Fibroblast of gingiva (primary cell): Measurements from ENCODE around the gene KIF16B.
"Not testable (repeated sequence)": the region's sequence is repeated elsewhere in the genome, so short reads cannot be mapped to it uniquely, and the experiment has no call there.

ENCODE experiments used
- DNase-seq: peaks from one replicate; pipeline ENCODE4 v3.0.0-alpha.2; 2011; ENCODE audit warnings: low read depth

The KIF16B gene

DNA sequence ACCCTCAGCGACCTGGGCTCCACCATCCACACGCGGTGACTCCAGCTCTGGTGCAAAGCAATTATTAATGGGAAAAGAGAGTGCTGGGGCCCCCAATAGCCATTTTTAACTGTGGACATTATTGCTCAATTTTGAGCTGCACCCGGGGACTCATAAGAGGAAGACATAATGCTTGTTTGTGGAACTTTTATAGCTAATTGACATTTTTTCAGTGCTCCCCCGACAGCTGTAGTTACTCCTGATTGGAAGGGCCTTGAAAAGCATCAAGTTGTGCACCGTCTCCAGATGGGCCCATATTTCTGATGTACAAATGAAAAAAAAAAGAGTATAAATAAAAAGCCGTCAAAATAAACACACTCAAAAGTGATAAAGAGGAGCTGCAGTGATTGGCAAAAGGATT, 327.0 kb downstream of the KIF16B start:
- no peak for DNase-seq

DNA sequence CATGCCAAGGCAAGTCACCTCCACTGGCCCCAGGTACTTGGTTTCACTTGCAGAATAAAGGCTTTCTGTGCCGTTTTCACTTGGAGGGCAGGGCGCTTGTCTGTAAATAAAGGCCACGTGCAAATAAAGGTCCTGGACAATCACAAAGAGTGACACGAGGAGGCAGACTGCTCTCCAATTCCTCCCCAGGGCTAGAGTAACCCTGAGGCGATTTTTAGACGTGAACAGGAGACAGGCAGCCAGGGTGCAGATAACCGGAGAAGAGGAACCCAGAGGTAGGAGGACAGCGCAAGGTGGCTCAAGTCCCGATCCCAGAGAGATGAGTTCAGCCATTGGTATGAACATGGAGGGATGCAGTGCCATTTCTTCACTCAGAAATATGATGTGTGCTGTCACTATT, 327.4 kb downstream of the KIF16B start:
- no peak for DNase-seq

DNA sequence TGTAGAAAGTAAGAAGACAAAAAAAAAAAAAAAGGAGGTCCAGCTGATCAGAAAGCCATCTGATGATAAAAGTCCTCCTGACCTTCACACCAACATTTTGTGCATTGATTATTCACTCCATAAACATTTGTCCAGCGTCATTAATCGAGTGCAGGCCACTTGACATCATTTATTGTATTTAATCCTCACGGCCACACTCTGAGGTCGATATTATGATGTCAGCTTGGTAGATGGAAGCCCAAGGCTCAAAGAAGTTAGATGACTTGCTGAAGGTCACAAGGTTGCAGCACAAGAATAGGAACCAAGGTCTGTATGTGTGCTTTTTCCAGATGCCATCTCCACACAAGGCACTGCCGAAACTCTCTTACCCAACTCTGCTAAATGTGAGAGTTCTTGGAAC, 328.4 kb downstream of the KIF16B start:
- no peak for DNase-seq

DNA sequence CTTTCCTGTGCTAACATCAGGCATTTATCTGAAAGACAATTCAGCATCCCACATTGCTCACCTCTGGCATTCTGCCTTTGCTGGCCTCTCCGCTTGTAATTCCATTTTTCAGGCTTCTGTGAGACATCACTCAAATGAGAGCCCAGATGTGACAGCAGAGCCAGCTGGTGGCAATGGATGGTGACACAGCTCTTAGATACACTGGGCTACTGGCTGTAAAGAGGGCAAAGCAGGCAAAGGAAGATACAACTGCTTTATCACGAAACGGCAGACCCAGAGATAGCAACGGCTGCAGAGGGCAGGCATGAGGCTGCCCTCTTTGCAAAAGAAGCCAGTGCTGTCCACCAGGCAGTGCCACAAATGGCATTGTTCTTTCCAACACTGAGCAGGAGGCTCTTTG, 329.8 kb downstream of the KIF16B start:
- DNase-seq, result no peak

DNA sequence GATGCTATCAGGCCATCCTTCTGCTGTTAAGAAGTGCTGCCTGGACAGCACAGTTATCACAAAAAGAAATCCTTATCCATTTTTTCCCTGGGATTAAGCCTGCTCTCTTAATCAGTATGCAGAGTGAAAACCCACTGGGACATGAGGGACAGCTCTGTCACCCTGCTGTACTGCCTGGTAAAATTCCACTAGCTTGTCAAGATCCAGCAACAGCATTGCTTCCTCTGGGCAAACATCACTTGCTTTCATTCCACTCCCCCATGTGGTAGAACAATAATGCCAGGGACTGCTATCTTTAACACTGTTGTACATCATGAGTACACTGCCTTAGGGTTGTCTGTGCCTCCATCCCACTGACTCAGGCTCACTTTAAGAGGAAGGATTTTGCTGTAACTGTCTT, 331.3 kb downstream of the KIF16B start:
- no peak for DNase-seq

DNA sequence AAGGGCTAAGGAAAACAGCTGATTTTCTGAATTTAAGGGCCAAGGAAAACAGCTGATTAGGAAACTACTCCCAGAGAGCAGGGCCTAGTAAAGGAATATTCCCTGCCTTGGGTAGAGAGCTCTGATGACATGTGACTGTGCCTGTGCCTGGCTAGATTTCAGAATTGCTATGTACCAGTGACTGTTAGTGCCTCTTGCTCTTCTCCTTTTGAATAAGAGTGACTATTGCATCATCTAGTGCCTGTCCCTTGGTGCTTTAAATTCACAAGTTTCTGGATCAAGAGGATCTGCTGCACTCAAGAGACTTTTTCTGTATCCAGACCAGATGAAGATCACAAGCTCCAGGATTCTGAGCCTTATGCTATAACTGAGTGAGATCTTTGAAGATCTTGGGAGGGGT, 332.9 kb downstream of the KIF16B start:
- DNase-seq, result no peak

DNA sequence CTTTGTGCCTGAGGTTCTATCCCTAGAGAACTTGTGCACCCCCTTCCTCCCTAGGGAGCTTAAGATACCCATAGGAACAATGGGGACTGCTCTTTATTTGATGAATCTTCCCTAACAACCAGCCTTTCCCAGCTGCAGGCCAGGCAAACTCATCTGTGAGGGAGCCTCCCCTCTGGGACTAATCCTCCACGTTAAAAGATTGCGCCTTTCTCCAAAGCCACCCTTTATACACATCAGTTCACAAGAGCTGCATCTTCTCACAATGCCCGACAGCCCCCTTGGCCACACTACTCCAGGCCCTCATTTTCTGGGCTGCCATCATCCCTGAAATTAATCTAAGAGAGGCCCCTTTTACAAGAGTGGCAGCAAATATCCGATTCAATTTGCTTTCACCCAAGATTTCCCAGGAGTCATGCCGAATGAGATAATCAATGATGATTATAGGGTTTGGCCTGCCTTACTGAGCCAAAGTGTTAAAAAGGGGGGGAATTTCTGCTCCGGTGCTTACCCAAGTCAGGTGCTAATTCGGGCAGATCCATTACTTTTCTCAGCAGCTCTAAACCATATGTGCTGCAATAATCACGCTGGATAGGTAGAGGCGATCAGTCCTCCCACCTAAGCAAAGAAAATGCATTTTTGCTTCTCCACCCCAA, 336.5 kb downstream of the KIF16B start:
- DNase-seq, result no peak

DNA sequence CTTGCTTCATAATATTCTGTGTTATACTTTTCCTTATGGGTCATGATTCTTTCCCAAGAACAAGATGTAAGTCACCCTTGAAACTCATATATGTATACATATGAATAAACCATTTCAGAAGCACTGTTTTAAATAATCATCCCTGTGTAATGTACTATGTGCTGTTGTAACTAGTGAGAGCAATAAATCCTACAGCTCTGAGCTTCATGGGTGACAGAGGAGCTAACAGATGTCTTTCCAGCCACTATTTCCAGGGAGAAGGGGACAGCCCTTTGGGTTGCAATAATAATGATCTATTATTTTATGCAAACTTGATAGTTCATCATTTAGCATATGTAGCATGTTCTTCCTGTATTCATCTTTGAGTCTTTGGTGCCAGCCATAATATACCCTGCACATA, 342.8 kb downstream of the KIF16B start:
- no peak for DNase-seq

DNA sequence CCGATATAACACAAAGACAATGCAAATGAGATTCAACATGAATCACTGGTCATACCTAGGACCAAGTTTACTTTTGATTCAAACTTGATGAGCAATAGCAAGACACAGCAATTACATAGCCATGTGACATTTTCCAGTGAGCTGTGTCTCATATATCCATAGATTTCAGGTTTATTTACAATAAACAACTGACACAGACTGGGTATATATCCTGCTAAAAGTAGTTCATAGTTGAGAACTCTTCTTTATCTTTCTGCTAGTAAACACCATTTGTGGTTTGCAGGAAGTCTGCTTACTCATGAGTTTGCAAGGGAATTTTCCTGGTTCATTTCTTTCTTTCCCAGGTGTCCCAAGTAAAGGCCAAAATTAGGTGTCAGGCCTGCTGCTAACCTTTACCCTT, 343.4 kb downstream of the KIF16B start:
- DNase-seq, result no peak

DNA sequence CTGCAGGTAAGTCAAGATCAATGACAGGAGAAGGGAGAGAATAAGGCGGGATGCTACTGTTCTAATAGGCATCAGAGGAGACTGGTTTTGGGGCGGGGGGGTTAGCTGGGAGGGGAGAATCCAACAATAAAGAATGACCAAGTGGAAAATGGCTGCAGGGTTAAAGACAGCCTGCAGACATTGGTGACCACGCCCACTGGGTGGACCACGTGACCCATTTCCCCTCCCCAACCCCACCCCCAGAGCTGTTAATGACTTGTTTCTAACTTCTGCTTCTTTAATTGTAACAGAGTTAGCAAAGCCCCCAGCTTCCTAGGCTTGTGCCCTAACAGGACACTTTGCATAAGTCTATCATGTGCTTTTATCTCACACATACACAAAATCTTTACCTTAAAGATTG, 344.5 kb downstream of the KIF16B start:
- no peak for DNase-seq

DNA sequence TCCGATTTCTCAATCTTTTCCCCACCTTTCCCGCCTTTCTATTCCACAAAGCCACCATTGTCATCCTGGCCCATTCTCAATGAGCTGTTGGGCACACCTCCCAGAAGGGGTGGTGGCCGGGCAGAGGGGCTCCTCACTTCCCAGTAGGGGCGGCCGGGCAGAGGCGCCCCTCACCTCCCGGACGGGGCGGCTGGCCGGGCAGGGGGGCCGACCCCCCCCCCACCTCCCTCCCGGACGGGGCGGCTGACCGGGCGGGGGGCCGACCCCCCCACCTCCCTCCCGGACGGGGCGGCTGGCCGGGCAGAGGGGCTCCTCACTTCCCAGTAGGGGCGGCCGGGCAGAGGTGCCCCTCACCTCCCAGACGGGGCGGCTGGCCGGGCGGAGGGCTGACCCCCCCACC, 346.3 kb downstream of the KIF16B start:
- DNase-seq, result not testable (repeated sequence)

DNA sequence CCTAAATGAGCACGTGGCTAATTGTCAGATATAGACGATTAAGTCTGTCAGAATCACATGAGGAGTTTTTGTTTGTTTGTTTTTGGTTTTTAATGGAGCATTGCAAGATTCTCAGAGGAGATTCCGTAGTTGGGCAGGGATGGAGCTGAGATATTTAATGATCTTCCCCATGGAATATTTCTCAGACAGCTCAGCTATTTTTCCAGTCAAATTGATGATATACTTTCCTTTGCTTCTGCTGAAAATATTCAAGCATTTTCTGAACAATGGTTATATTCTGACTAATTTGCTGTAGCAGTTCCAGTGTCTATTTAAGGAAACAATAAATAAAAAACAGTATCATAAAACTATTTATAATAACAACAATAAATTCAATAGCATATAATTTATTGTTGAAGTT, 348.4 kb downstream of the KIF16B start:
- DNase-seq, result no peak

DNA sequence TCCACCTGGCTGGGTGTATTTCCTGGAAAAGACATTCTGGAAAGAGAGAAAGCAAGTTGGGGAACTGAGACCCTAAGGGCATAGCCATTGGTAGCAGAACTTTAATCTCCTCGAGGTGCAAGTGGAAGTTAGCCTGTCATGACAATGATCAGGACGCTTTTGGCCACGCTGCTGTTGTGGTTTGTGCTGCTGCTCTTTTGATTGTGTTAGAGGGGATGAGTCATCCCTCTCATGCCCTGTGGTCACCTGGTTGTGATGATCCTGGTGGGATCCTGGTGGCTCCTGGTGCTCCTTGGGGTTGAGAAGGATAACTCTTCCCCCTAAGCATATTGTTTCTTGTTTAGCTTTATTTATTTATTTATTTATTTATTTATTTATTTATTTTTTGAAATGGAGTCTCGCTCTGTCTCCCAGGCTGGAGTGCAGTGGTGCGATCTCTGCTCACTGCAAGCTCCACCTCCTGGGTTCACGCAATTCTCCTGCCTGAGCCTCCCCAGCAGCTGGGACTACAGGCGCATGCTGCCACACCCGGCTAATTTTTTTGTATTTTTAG, 350.3 kb downstream of the KIF16B start:
- no peak for DNase-seq
